ENCODE results near the gene COG5. TPM values are rescaled to one million over a fixed set of nuclear protein-coding genes. Genes with fewer than 3 reads are reported as not detected.

Gene COG5
- total and polyA plus RNA-seq, 10 of the 15 experiments (the other 5 are each of a cell fraction or from before 2014, with no cell fraction given) = 5.5 to 27.9 (median 15.6) TPM

- TF ChIP-seq MEF2A (IDR thresholded peaks at IDR 0.05; ENCODE audit: insufficient read depth, low read depth, low read length) = no peak
- TF ChIP-seq ZBTB33 (IDR thresholded peaks at IDR 0.05) = no peak
- no peak for TF ChIP-seq ZSCAN29 (IDR thresholded peaks at IDR 0.05)
- TF ChIP-seq SMARCA5 (IDR thresholded peaks at IDR 0.05) = no peak
- TF ChIP-seq SUPT20H (IDR thresholded peaks at IDR 0.05; ENCODE audit: borderline replicate concordance, control insufficient read depth, low read depth, low read length) = no peak
Measured at GRCh38 chr7:107570298-107570697, 6.6 kb upstream of the COG5 start (continued).

GRCh38 chr7:107564553-107565298, 1.0 kb upstream of the COG5 start:
- no peak for DNase-seq (ENCODE audit: low read depth, low spot score)
- Histone ChIP-seq H3K4me1 (ENCODE audit: control insufficient read depth, insufficient read depth, low read length) (no peaks in the 10 kb centered on the region), H3K9me3 (replicated peaks; ENCODE audit: control insufficient read depth, insufficient read depth, low read length) (no peaks in the 10 kb centered on the region), H3K27ac (ENCODE audit: control insufficient read depth, insufficient read depth) (peak overlapping the region; percentile 54; the same call in 1 of the 2 replicates), H3K4me3 (peak overlapping the region; percentile 83), H3K9ac (ENCODE audit: control insufficient read depth, insufficient read depth, low read length) (peak overlapping the region; percentile 72), H3K36me3 (ENCODE audit: control insufficient read depth in 2 of 2, insufficient read depth in 2 of 2, low read length in 1 of 2) (no peaks in the 10 kb centered on the region), H3K79me2 (ENCODE audit: control insufficient read depth, insufficient read depth, low read length) (peaks cover 17% of the 10 kb centered on the region), H2AFZ (ENCODE audit: control insufficient read depth, low read depth, low read length) (peak overlapping the region; percentile 99), H3K4me2 (ENCODE audit: control insufficient read depth, insufficient read depth) (peak overlapping the region; percentile 80), H4K20me1 (ENCODE audit: control insufficient read depth, insufficient read depth) (no peaks in the 10 kb centered on the region), H3K27me3 (replicated peaks in 1 of 2; ENCODE audit: control insufficient read depth in 2 of 2, insufficient read depth in 2 of 2, low read length in 1 of 2) (no peaks in the 10 kb centered on the region)
- POLR2A ChIA-PET = interaction anchor here (0.8 to 1.2 kb wide), 4 partner anchors 12 to 179 kb away, joined by 3 to 7 read pairs (median 4); partner anchors contain the start of gene BCAP29
- no peak for ATAC-seq
- SMC1A ChIA-PET (ENCODE audit: uncharacterized antibody, unreplicated experiment) = interaction anchor here (0.7 to 1.2 kb wide), 3 partner anchors 8 to 11 kb away, joined by 3 read pairs; no protein-coding TSS in a partner anchor
- no peak for FAIRE-seq
- TF ChIP-seq BHLHE40 (IDR thresholded peaks at IDR 0.05; ENCODE audit: borderline replicate concordance in 1 of 2, low read depth in 2 of 2, low read length in 1 of 2) (peak; percentile 39 to 86; a peak in 3 of 4 replicates), RAD51 (IDR thresholded peaks at IDR 0.05) (peak; percentile 81), NR2F1 (conservative IDR thresholded peaks at IDR 0.05) (peak; percentile 67), NRF1 (conservative IDR thresholded peaks at IDR 0.05; ENCODE audit: low read depth, low read length) (no peak), NR2C1 (IDR thresholded peaks at IDR 0.05) (peak; percentile 88), USF1 (IDR thresholded peaks at IDR 0.05; ENCODE audit: borderline replicate concordance, extremely low read length, insufficient read depth, low read depth, low read length) (no peak), STAT1 (conservative IDR thresholded peaks at IDR 0.05) (no peak), MYC (IDR thresholded peaks at IDR 0.05; ENCODE audit: insufficient read depth, insufficient read length, insufficient replicate concordance, low read length, severe bottlenecking) (no peak), PML (IDR thresholded peaks at IDR 0.05; ENCODE audit: low read length) (0 out of 2 replicates have a peak, but pooled peaks have one; percentile 6), EP300 (IDR thresholded peaks at IDR 0.05; ENCODE audit: borderline replicate concordance in 1 of 2, control insufficient read depth in 1 of 2, low read depth in 2 of 2, low read length in 2 of 2) (no peak), MXI1 (IDR thresholded peaks at IDR 0.05; ENCODE audit: low read depth, low read length) (0 out of 2 replicates have a peak, but pooled peaks have one; percentile 9), WRNIP1 (IDR thresholded peaks at IDR 0.05; ENCODE audit: borderline replicate concordance, low read depth, low read length) (no peak), MEF2B (IDR thresholded peaks at IDR 0.05; ENCODE audit: partially characterized antibody, poor library complexity, severe bottlenecking) (no peak), CBX3 (IDR thresholded peaks at IDR 0.05; ENCODE audit: borderline replicate concordance, low read depth) (no peak)
- intact Hi-C loops (cut with micrococcal nuclease; ENCODE audit: unreplicated experiment) (no loop called here), in situ Hi-C loops (cut with MboI) (no loop called here)
- CTCF ChIA-PET = interaction anchor here (1.1 to 1.2 kb wide), 2 partner anchors 178 to 310 kb away, joined by 3 read pairs; no protein-coding TSS in a partner anchor
- BruUV-seq (replicated peaks) = TSS peak; percentile 73
- 67% methylated on average over 9 of the region's 9 CpGs for WGBS (ENCODE audit: insufficient coverage, insufficient replicate concordance, low lambda C conversion rate, missing lambda C conversion rate)
- RAD21 ChIA-PET (ENCODE audit: unreplicated experiment) = interaction anchor here (0.8 to 1.7 kb wide), 3 partner anchors 41 to 181 kb away, joined by 3 to 6 read pairs (median 4); no protein-coding TSS in a partner anchor
